Head of caudate nucleus (tissue), 42 donors: ENCODE data around the gene MAD1L1.
A peak's percentile ranks its signal among the peaks of the same experiment; 100 is the strongest.

Source experiments
- DNase-seq, 42 donors: peaks; one replicate each; pipeline versions ENCODE4 v3.0.0 to v3.0.0-alpha.2; 2020 to 2021; ENCODE audit warnings: mixed read lengths in 7 of 42
- intact Hi-C: fragments of 100-400 bp; cut with DNase I; formaldehyde crosslinking; loops from one replicate; pipeline ENCODE4 v1.15.0; 2022

The MAD1L1 gene

DNA sequence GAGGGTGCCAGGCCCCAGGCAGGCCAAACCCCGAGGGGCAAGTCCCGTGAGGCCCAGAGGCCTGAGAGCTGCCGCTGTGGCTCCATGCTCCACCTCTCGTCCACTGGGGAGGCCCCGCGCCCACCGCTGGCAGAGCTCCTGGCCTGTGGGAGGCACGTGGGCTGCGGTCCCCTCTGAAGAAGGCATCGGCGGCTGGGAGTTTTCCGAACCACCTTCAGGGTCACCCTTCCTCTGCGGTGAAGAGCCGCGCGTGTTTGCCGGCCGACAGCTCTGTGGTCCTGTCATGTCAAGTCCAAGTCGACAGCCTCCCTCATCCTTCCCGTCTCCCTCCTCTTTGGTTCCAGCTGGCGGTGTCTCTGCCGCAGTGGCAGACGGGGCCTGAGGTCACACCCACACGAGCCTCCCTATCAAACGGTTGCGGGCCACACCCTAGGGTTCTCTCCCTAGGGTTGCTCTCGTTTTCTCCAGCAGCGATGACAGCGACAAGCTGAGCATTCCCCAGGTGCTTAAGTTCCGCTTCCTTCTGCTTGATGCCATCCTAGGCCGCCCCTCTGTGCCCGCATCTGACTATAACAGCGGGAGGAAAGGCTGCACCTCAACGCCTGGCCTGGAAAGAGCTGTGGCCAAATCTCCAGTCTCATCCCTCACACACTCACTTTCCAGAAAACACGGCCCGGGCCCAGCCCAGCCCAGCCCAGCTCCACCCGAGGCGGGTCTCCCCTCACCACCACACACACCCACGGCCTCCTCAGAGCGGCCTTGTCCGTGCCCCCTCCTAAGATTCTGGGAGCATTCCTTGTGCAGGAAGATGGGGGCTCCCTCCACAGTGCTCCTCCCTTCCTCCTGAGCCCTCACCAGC is 377.6 kb downstream of the MAD1L1 start:
- intact Hi-C loops, result no loop called here
- DNase-seq, result peak in 19 of 42 donors; percentile 4 to 46 (median 22)

DNA sequence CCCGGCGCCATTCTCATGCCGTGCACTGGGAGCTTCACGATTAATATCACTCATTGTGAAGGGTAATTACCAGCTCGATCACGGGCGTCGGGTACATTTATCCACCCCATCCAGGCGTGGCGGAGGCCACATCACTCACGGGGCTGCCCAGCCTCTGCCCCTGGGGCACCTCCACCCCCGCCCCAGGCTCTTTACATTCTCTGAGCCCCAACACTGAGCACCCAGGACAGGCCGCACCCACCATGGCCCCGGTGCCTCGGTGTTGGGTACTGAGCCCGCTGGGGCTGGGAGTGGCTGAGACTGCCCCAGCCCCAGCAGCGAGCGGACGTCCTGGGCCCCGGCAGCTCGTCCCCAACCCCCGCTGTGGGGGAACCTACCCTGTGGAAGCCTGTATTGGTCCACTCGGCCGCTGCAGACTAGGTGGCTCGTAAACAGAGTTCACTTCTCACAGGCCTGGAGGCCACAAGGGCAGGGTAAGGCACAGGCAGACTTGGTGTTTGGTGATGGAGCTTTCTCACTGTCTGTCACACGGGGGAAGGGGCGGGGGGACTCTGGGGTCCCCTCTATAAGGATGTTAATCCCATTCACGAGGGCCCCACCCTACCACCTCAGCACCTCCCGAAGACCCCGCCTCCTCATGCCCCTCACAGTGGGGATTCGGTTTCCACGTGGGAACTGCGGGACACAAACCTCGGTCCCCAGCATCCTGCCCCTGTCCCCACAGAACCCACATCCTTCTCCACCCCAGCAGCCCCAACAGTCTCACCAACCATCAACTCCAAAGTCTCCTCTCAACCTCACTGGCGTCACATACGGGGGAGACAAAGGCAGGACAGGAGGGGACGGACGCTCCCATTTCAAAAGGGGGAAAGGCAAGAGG is 378.5 kb downstream of the MAD1L1 start:
- intact Hi-C loops, result no loop called here
- DNase-seq, result peak in 15 of 42 donors; percentile 1 to 34 (median 8)

DNA sequence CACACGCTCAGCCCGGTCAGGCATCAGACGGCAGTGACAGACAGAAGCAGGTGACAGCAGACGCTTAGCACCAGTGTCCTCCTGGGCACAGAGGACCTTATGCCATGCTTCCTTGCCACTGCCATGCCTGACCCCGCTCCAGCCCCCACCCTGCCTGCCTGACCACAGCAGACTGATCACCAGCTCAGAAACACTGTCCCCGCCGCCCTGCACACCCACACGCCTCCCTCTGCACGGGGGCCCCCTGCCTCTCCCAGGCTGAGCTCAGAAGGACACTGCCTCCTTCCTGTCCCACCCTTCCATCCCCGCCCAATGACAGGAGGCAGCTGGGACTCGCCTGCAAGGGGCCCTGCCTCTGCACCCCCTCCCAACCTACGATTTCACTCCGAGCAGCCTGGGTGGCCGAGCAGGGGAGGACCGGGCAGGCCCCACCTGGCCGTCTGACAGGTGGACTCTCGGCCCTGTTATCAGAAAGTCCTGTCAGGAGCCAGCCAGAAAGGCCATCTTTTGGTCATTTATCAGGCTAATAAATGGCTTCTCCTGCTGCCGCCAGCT is 379.2 kb downstream of the MAD1L1 start:
- intact Hi-C loops, result no loop called here
- peak in 13 of 42 donors; percentile 1 to 28 (median 10) for DNase-seq

GRCh38 chr7:1852517-1853430 is 380.0 kb downstream of the MAD1L1 start:
- DNase-seq, result peak in 10 of 42 donors; percentile 2 to 29 (median 12)
- intact Hi-C loops, result no loop called here

- intact Hi-C loops, result no loop called here
- DNase-seq, result peak in 7 of 42 donors; percentile 4 to 24 (median 12)
Measured at GRCh38 chr7:1851721-1852516, 380.8 kb downstream of the MAD1L1 start.

GRCh38 chr7:1850976-1851571 is 381.7 kb downstream of the MAD1L1 start:
- peak in 5 of 42 donors; percentile 3 to 25 (median 5) for DNase-seq
- intact Hi-C loops, result no loop called here

DNA sequence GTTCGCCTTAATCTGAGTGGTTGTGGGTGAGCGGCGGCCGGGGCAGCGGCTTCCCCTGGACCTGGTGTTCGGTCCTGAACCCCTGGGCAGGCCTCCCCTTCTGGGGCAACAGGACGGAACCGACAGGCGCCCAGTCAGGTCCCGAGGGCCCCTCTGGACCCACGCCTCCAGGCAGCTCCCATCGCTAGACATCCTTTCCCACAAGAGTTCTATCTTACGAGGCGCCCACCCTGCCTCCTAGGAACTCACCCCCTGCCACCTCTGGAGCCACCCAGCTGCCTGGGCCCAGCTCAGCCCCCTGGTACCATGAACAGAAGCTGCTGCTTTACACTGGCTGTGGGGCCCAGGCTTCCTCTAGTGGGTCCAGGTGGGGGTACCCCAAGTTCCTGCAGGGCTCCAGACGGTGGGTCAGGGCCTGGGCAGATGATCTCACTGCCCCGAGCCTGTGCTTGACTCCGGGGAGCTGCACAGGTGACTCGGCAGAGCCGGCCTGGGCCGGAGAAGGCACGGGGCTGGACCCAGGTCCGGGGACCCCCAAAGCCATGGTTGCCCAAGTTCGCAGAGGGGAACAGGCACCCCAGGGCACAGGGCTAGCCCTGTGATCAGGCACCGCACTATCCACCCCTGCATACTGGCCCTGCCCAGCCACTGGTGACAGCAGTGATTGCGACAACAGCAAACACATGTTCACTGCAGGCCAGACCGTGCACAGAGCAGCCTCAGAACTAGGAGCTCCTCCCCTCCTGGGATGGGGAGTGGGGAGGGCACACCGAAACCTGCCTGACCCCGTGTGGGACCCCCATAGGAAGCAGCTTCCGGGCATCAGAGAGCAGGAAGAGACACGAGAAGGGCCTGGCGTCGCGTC is 382.4 kb downstream of the MAD1L1 start:
- intact Hi-C loops, result no loop called here
- peak in 5 of 42 donors; percentile 1 to 21 (median 3) for DNase-seq

DNA sequence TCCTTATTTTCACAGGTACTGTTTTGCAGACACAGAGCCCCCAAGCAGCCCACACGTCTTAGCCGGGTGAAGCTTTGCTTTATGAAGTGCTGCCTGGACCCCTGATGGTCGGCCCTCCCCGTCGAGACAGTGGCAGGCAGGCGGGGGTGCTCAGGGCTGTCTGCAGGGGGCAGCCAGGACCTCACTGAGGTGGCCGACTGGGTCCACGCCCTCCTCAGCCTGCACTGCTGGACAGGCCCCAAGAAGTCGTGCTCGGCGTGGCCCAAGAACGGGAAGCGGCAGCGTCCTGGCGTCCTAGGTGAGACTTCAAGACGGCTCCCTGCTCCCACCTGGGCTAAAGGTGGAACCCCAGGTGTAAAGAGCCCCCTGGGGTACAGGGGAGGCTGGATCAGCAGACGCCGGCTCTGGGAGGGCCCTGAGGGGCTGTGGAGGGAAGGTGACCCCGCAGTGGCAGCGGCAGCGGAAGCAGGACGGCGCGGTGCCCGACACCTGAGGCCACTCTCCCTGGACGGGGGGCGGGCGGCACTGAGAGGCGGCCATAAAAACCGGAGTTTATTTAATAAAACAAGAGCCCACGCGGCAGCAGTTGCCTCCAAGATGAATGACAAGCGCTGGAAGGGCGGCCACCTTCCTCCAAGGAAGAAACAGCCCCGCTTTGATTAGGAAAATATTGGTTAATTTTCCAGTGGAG is 383.2 kb downstream of the MAD1L1 start:
- DNase-seq, result peak in 3 of 42 donors; percentile 1 to 4 (median 4)
- intact Hi-C loops, result no loop called here

- peak in 4 of 42 donors; percentile 0 to 27 (median 6) for DNase-seq
- intact Hi-C loops, result no loop called here
Measured at GRCh38 chr7:1848911-1849311, 383.8 kb downstream of the MAD1L1 start.

DNA sequence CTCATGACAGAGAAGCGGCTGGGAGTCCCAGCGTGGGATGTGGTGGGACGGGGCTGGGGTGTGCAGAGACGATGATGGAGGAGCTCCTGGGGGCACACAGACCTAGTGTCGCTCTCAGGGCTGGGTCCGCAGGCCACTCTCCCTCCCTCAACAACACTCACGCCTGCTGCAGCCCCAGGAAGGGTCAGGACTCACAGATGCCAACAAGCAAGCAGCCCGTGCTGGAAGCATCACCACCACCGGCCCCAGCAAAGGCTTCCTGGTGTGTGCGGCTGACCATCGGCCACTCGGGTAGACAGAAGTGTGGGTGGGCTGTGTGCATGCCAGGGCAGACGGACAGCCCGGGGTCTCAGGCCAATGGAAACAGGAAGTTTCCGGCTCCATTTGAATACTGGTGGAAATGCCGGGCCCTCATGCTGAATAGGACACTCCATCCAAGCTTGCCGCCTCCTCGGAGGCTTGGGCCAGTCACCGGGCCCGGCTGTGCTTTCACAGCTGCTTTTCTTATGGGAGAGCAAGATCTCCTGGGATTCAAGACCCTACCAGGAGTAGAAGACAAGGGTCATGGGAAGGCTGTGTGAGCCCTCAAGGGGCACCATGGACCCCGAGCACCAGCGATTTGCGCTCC is 384.6 kb downstream of the MAD1L1 start:
- intact Hi-C loops, result no loop called here
- DNase-seq, result peak in 5 of 42 donors; percentile 3 to 19 (median 4)

- DNase-seq, result peak in 6 of 42 donors; percentile 2 to 27 (median 6)
- intact Hi-C loops, result no loop called here
Measured at GRCh38 chr7:1847260-1848001, 385.3 kb downstream of the MAD1L1 start.

DNA sequence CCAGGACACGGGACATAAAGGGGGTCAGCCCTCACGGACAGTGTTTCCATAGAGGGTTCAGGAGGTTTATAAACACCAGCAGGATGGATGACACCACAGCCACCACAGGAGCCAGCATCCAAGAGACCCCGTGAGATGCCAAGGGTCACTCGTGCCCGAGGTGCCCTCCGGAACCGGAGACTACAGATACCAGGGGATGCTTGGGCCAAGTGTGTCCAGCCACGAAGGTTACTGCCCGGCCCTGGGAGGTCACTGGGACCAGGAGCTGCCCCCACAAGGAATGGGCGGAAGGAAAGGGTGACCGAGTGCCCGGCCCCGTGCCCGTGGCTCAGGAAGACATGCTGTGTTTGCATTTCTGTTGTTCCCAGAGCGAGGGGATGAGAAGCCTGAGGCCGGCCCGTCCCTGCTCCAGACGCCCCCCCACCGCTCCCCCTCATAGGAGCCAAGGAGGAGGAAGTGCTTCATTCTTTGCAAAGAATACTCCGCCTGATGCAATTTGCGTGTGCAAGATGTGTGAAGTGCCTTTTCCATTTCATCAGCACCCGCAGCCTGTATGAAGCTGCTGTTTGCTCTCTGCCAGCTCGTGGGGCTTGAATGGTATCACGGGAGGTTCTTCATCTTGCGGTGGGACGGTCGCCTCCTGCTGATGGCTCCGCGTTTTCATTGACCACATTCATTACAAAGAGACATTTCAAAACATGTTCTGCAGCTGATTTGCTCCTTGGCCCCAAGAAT is 386.2 kb downstream of the MAD1L1 start:
- peak in 9 of 42 donors; percentile 0 to 21 (median 9) for DNase-seq

DNA sequence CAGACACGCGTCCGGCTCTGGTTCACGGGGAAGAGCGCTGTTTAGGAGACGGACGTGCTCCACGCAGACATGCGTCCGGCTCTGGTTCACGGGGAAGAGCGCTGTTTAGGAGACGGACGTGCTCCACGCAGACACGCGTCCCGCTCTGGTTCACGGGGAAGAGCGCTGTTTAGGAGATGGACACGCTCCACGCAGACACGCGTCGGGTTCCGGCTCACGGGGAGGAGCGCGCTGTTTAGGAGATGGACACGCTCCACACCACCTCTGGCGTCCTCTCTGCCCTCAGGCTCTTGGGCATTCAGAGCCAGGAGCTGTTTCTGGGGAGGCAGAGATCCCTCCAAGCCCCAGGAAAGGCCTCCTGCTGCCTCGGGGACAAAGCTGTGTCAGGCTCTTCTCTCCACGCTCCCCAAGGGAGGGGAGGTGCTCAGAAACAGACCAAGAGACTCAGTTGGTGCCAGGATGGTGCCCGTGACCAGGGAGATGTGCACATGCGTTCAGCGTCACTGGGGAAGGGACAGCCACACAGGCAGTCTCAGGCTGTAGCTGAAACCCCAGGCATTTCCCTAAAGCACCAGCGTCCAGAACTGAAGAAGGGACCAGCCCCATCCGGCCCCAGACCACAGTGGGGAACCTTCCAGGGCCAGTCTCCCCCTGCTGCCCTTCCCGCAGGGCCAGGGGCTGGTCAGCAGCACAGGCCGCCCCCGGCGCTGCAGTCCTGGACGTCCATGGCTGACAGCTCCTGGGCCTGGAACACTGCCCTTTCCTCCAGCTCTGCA is 387.0 kb downstream of the MAD1L1 start:
- DNase-seq, result peak in 10 of 42 donors; percentile 1 to 28 (median 7)
- intact Hi-C loops, result no loop called here

More for the DNA sequence above, 386.2 kb downstream of the MAD1L1 start:
- intact Hi-C loops, result no loop called here
